IMR-90 (cell line): ENCODE data around the gene KDM3A. TPM values are rescaled to one million over a fixed set of nuclear protein-coding genes. Genes with fewer than 3 reads are reported as not detected.

ENCODE experiments used
- ATAC-seq: fragments of 200-7000 bp; cut with Tn5 transposase; 2 replicates; pipeline ENCODE4 v1.9.1; 2020; ENCODE audit warnings: low read depth, mild to moderate bottlenecking, moderate library complexity
- BruUV-seq: library from RNA; stranded (reverse); fragments of 400-500 nt; replicated peaks from 2 replicates; lab custom pipeline; 2021; lab: Mats Ljungman, UMichigan
- CTCF ChIA-PET: fragments of 300-600 bp; formaldehyde crosslinking; extraction: SDS; loops from one replicate; lab custom pipeline; 2021; ENCODE audit warnings: antibody characterized with exemption; lab: Yijun Ruan, JAX
- POLR2A ChIA-PET: fragments of 300-600 bp; sonication (Branson Sonifier 250); formaldehyde crosslinking; loops from one replicate; lab custom pipeline; 2022; ENCODE audit warnings: antibody characterized with exemption; ENCODE audit not compliant: unreplicated experiment; lab: Charles Lee
- DNase-seq: peaks from one replicate; pipeline ENCODE4 v3.0.0; 2013
- H2AFZ ChIP-seq: replicated peaks from 2 replicates; pipeline ENCODE3; 2013; ENCODE audit warnings: low read length, mild to moderate bottlenecking; ENCODE audit not compliant: poor library complexity
- H2AK5ac ChIP-seq: 2 replicates; pipeline ENCODE4 v1.6.1; 2013; ENCODE audit warnings: low read depth, low read length, inconsistent platforms
- H2AK9ac ChIP-seq: replicated peaks from 2 replicates; pipeline ENCODE3; 2013; ENCODE audit warnings: mild to moderate bottlenecking, low read depth, low read length, moderate library complexity; ENCODE audit not compliant: poor library complexity
- H2BK120ac ChIP-seq: 2 replicates; pipeline ENCODE4 v1.6.1; 2013; ENCODE audit warnings: low read depth, low read length, inconsistent platforms
- H2BK15ac ChIP-seq: 3 replicates; pipeline ENCODE4 v1.6.1; 2013; ENCODE audit warnings: low read depth, low read length, inconsistent platforms
- H2BK20ac ChIP-seq: 2 replicates; pipeline ENCODE4 v1.6.1; 2013; ENCODE audit warnings: low read depth, mild to moderate bottlenecking, inconsistent platforms, low read length, moderate library complexity
- H2BK5ac ChIP-seq: 2 replicates; pipeline ENCODE4 v1.6.1; 2013; ENCODE audit warnings: mild to moderate bottlenecking, low read depth, low read length, inconsistent platforms; ENCODE audit not compliant: poor library complexity, severe bottlenecking
- H3K14ac ChIP-seq: replicated peaks from 2 replicates; pipeline ENCODE4 v1.6.1; 2013; ENCODE audit warnings: low read depth, low read length, inconsistent platforms
- H3K18ac ChIP-seq: 2 replicates; pipeline ENCODE4 v1.6.1; 2013; ENCODE audit warnings: low read depth, low read length, control low read depth
- H3K23ac ChIP-seq: 2 replicates; pipeline ENCODE4 v1.6.1; 2013; ENCODE audit warnings: low read depth, low read length, inconsistent platforms
- H3K27ac ChIP-seq: 2 replicates; pipeline ENCODE4 v1.5.1; 2013; ENCODE audit warnings: mild to moderate bottlenecking, control low read depth, low read length; ENCODE audit not compliant: insufficient read depth
- H3K27me3 ChIP-seq: 2 replicates; pipeline ENCODE4 v1.6.1; 2013; ENCODE audit warnings: low read length; ENCODE audit not compliant: control insufficient read depth, insufficient read depth
- H3K36me3 ChIP-seq: 2 replicates; pipeline ENCODE4 v1.6.1; 2013; ENCODE audit warnings: low read length, mixed read lengths; ENCODE audit not compliant: control insufficient read depth, insufficient read depth
- H3K4ac ChIP-seq: 2 replicates; pipeline ENCODE4 v1.6.1; 2013; ENCODE audit warnings: low read depth, low read length, inconsistent platforms
- H3K4me1 ChIP-seq: 2 replicates; pipeline ENCODE4 v1.6.1; 2013; ENCODE audit warnings: low read length, mixed read lengths; ENCODE audit not compliant: control insufficient read depth, insufficient read depth
- H3K4me2 ChIP-seq: 2 replicates; pipeline ENCODE4 v1.6.1; 2013; ENCODE audit warnings: low read depth, mild to moderate bottlenecking, control low read depth, low read length, moderate library complexity
- H3K4me3 ChIP-seq: 2 replicates; pipeline ENCODE4 v1.5.1; 2013; ENCODE audit warnings: low read depth, mild to moderate bottlenecking, control low read depth, low read length, moderate library complexity; ENCODE audit not compliant: insufficient read depth
- H3K56ac ChIP-seq: 2 replicates; pipeline ENCODE4 v1.6.1; 2013; ENCODE audit warnings: low read length, inconsistent platforms; ENCODE audit not compliant: insufficient read depth; ENCODE audit errors: extremely low read depth
- H3K79me1 ChIP-seq, 2 experiments: 2 replicates each; pipeline ENCODE4 v1.6.1; 2013; ENCODE audit warnings: low read length in 2 of 2, inconsistent platforms in 1 of 2, low read depth in 1 of 2
- H3K9ac ChIP-seq: 2 replicates; pipeline ENCODE4 v1.6.1; 2013; ENCODE audit warnings: low read depth, low read length, control low read depth
- H3K9me1 ChIP-seq: 2 replicates; pipeline ENCODE4 v1.6.1; 2013; ENCODE audit warnings: low read length, inconsistent platforms; ENCODE audit not compliant: insufficient read depth
- H3K9me3 ChIP-seq: 2 replicates; pipeline ENCODE4 v1.6.1; 2013; ENCODE audit warnings: low read length; ENCODE audit not compliant: control insufficient read depth, insufficient read depth
- H4K20me1 ChIP-seq: 2 replicates; pipeline ENCODE4 v1.6.1; 2013; ENCODE audit warnings: low read length, inconsistent platforms; ENCODE audit not compliant: insufficient read depth
- H4K5ac ChIP-seq: 2 replicates; pipeline ENCODE4 v1.6.1; 2013; ENCODE audit warnings: mild to moderate bottlenecking, low read depth, low read length, control low read depth
- H4K8ac ChIP-seq, 2 experiments: 2 replicates each; pipeline ENCODE4 v1.6.1; 2013; ENCODE audit warnings: low read depth in 2 of 2, low read length in 2 of 2, control low read depth in 1 of 2, inconsistent platforms in 1 of 2
- H4K91ac ChIP-seq: 2 replicates; pipeline ENCODE4 v1.6.1; 2013; ENCODE audit warnings: low read depth, low read length, inconsistent platforms; ENCODE audit not compliant: insufficient read depth
- ELK1 ChIP-seq: fragments of 150-350 bp; IDR thresholded peaks from 2 replicates; pipeline ENCODE4 v1.6.1; 2016; ENCODE audit warnings: low read depth, mild to moderate bottlenecking, low read length, moderate library complexity, borderline replicate concordance
- WGBS, 2 experiments: methylation state at CpG; one replicate each; pipeline versions ENCODE4 v1.1.5 to v1.1.7; 2013; ENCODE audit warnings: missing lambda C conversion rate in 2 of 2; ENCODE audit not compliant: insufficient read length in 1 of 2; ENCODE audit errors: extremely low coverage in 2 of 2; 5-methylcytosine and 5-hydroxymethylcytosine counted together
- dilution Hi-C: fragments of 300-500 bp; cut with HindIII; formaldehyde crosslinking; loops from one replicate; pipeline ENCODE4 v1.14.3; 2018; ENCODE audit warnings: low sequenced_read_pairs; ENCODE audit not compliant: unreplicated experiment
- in situ Hi-C: fragments of 300-500 bp; cut with MboI; formaldehyde crosslinking; loops from 3 replicates; pipeline ENCODE4 v1.14.3; 2019; ENCODE audit warnings: low sequenced_read_pairs, inconsistent platforms, mixed read lengths
- intact Hi-C: fragments of 100-400 bp; cut with micrococcal nuclease; formaldehyde crosslinking; loops from 2 replicates; pipeline ENCODE4 v1.10.0; 2022
- polyA plus RNA-seq, 3 experiments: library from polyadenylated mRNA; depleted of rRNA; stranded (reverse); fragments of >200 nt; gene quantifications; 2 replicates each; pipeline ENCODE4 v1.2.3, GENCODE V29; 2012; ENCODE audit warnings: low replicate concordance in 1 of 3
- total RNA-seq: library from RNA; depleted of rRNA; stranded (reverse); fragments of >200 nt; gene quantifications from 2 replicates; pipeline ENCODE4 v1.2.3, GENCODE V29; 2012

Gene KDM3A
- total and polyA plus RNA-seq, 2 of the 4 experiments (the other 2 are of a cell fraction), result 24.8 to 33.3 TPM

GRCh38 chr2:86489542-86489941, 48.4 kb downstream of the KDM3A start:
- no TSS peak for BruUV-seq
- H3K56ac ChIP-seq, result no peak overlapping the region
- no peak overlapping the region for H3K4me2 ChIP-seq
- H3K18ac ChIP-seq, result no peak overlapping the region
- DNase-seq, result no peak
- H4K20me1 ChIP-seq, result peaks cover 3% of the 10 kb centered on the region; the same call in 1 of the 2 replicates
- intact Hi-C loops (no loop called here), dilution Hi-C loops (no loop called here), in situ Hi-C loops (no loop called here)
- H3K4ac ChIP-seq, result no peak overlapping the region
- no peak overlapping the region for H3K4me3 ChIP-seq
- WGBS, 2 experiments, result 95% methylated on average over 3 of the region's 3 CpGs; no CpG with 5 or more reads in 1 of the 2 experiments
- H2AFZ ChIP-seq, result no peak overlapping the region
- H4K8ac ChIP-seq, result no peak overlapping the region
- no peak overlapping the region for H2BK15ac ChIP-seq
- no peak overlapping the region for H2BK120ac ChIP-seq
- H3K36me3 ChIP-seq, result peaks cover 55% of the 10 kb centered on the region
- H3K79me1 ChIP-seq, result peaks cover 13 to 14% of the 10 kb centered on the region in 2 experiments; a peak in 3 of 4 replicates
- no peak overlapping the region for H2AK5ac ChIP-seq
- no peak for TF ChIP-seq ELK1
- no peak overlapping the region for H3K23ac ChIP-seq
- no peaks in the 10 kb centered on the region for H3K9me1 ChIP-seq
- H3K27ac ChIP-seq, result no peak overlapping the region
- ATAC-seq, result no peak
- H3K14ac ChIP-seq, result no peak overlapping the region
- no peak overlapping the region for H4K91ac ChIP-seq
- no peaks in the 10 kb centered on the region for H3K4me1 ChIP-seq
- no peak overlapping the region for H2BK5ac ChIP-seq
- POLR2A ChIA-PET, result no interaction called here
- no peak overlapping the region for H2AK9ac ChIP-seq
- no peak overlapping the region for H2BK20ac ChIP-seq
- CTCF ChIA-PET, result no interaction called here
- no peak overlapping the region for H3K9ac ChIP-seq
- H3K27me3 ChIP-seq, result no peaks in the 10 kb centered on the region
- no peaks in the 10 kb centered on the region for H3K9me3 ChIP-seq
- H4K5ac ChIP-seq, result no peak overlapping the region
